ENCODE measurements around the gene APH1B. TPM values are rescaled to one million over a fixed set of nuclear protein-coding genes. Genes with fewer than 3 reads are reported as not detected.

Gene APH1B
- 10 to 100 TPM in 2 of 4 donors, 1 to 10 TPM in 2; 7.9 to 11.0 (median 9.9) TPM for total RNA-seq
- 1 to 10 TPM; 1.8 to 6.9 (median 5.9) TPM for polyA plus RNA-seq

GRCh38 chr15:63277038-63277892 lies at the start of gene APH1B:
APH1B (plus strand) TSS chr15:63277605; CDS start chr15:63277624, 19 bp downstream.
- H3K9me3 ChIP-seq = no peaks in the 10 kb centered on the region
- peak within 1 kb of the TSS; percentile 81 to 97 (median 94) for H3K4me3 ChIP-seq
- H3K27ac ChIP-seq = peak within 1 kb of the TSS; percentile 83 to 90 (median 90)
- H3K36me3 ChIP-seq = peaks cover 0 to 11% (median 0%) of the 10 kb centered on the region in 4 donors
- TF ChIP-seq EP300 (IDR thresholded peaks at IDR 0.05) (no peak), CTCF (IDR thresholded peaks at IDR 0.05) (no peak), POLR2AphosphoS5 (IDR thresholded peaks at IDR 0.05) (peak; percentile 27 to 77 (median 64)), POLR2A (IDR thresholded peaks at IDR 0.05) (peak in 1 of 2 donors; percentile 19)
- no peaks in the 10 kb centered on the region for H3K27me3 ChIP-seq
- WGBS, 2 donors = 1% methylated on average over 95 to 102 of the region's 102 CpGs
- DNase-seq = peak; percentile 91
- H3K4me1 ChIP-seq = peaks cover 0 to 14% (median 6%) of the 10 kb centered on the region in 4 donors
- intact Hi-C loops (cut with DNase I) = loop anchor here (1.0 to 10.0 kb wide), 4 partner anchors 86 to 320 kb away; partner anchors contain the start of genes FBXL22, LACTB and RPS27L

GRCh38 chr15:63227689-63228088 lies 49.7 kb upstream of the APH1B start:
- Histone ChIP-seq H3K4me3 (no peak overlapping the region), H3K9me3 (no peaks in the 10 kb centered on the region), H3K27me3 (no peaks in the 10 kb centered on the region), H3K36me3 (no peaks in the 10 kb centered on the region), H3K27ac (no peak overlapping the region), H3K4me1 (peaks cover 0 to 13% (median 0%) of the 10 kb centered on the region in 4 donors)
- DNase-seq = no peak
- TF ChIP-seq POLR2A (IDR thresholded peaks at IDR 0.05) = no peak
- no peak for TF ChIP-seq EP300 (IDR thresholded peaks at IDR 0.05)
- no peak for TF ChIP-seq CTCF (IDR thresholded peaks at IDR 0.05)
- no peak for TF ChIP-seq POLR2AphosphoS5 (IDR thresholded peaks at IDR 0.05)
- WGBS, 2 donors = 96 to 97% methylated on average over 2 of the region's 2 CpGs
- intact Hi-C loops (cut with DNase I) = no loop called here

GRCh38 chr15:63231206-63231605 lies 46.2 kb upstream of the APH1B start:
- TF ChIP-seq POLR2AphosphoS5 (IDR thresholded peaks at IDR 0.05) = no peak
- TF ChIP-seq POLR2A (IDR thresholded peaks at IDR 0.05) = no peak
- no peak for TF ChIP-seq EP300 (IDR thresholded peaks at IDR 0.05)
- TF ChIP-seq CTCF (IDR thresholded peaks at IDR 0.05) = no peak
- H3K27me3 ChIP-seq = no peaks in the 10 kb centered on the region
- DNase-seq = no peak
- no peaks in the 10 kb centered on the region for H3K9me3 ChIP-seq
- H3K4me3 ChIP-seq = no peak overlapping the region
- no peaks in the 10 kb centered on the region for H3K36me3 ChIP-seq
- 94 to 96% methylated on average over 3 of the region's 3 CpGs for WGBS, 2 donors
- H3K4me1 ChIP-seq = peaks cover 0 to 36% (median 16%) of the 10 kb centered on the region in 4 donors
- H3K27ac ChIP-seq = no peak overlapping the region
- intact Hi-C loops (cut with DNase I) = no loop called here

- Histone ChIP-seq H3K36me3 (no peaks in the 10 kb centered on the region), H3K4me1 (peaks cover 0 to 36% (median 17%) of the 10 kb centered on the region in 4 donors), H3K27ac (peak overlapping the region in 1 of 4 donors; percentile 21), H3K27me3 (no peaks in the 10 kb centered on the region), H3K9me3 (no peaks in the 10 kb centered on the region), H3K4me3 (no peak overlapping the region)
- WGBS, 2 donors = 41 to 80% methylated on average over 1 of the region's 1 CpG
- TF ChIP-seq CTCF (IDR thresholded peaks at IDR 0.05) = no peak
- TF ChIP-seq POLR2AphosphoS5 (IDR thresholded peaks at IDR 0.05) = no peak
- no peak for TF ChIP-seq POLR2A (IDR thresholded peaks at IDR 0.05)
- no peak for TF ChIP-seq EP300 (IDR thresholded peaks at IDR 0.05)
- no peak for DNase-seq
- intact Hi-C loops (cut with DNase I) = no loop called here
These were observed 45.7 kb upstream of the APH1B start for GRCh38 chr15:63231706-63232105.

All from sigmoid colon (tissue), 7 donors.